Stimulated activated memory B cell treated with anti-CD40 and anti-IgM and Interleukin-4, amounts not matched to agents 10 μg/mL and 1 μg/mL and 100 μg/mL, for 72 hours (primary cell): ENCODE measurements around the gene FBXL17.
"Not testable (repeated sequence)": the region's sequence is repeated elsewhere in the genome, so short reads cannot be mapped to it uniquely, and the experiment has no call there.

Experiments used
- ATAC-seq: fragments of 150-1000 bp; cut with Tn5 transposase; 2 replicates; pipeline ENCODE4 v1.10.0; 2021
- H3K27ac Mint-ChIP-seq: one replicate; pipeline ENCODE4 v1.8.0; 2022; ENCODE audit warnings: mild to moderate bottlenecking, mixed read lengths
- H3K27me3 Mint-ChIP-seq: one replicate; pipeline ENCODE4 v1.8.0; 2022; ENCODE audit warnings: mixed read lengths
- H3K36me3 Mint-ChIP-seq: one replicate; pipeline ENCODE4 v1.8.0; 2022; ENCODE audit warnings: mixed read lengths
- H3K4me1 Mint-ChIP-seq: one replicate; pipeline ENCODE4 v1.8.0; 2022; ENCODE audit warnings: mixed read lengths
- H3K4me3 Mint-ChIP-seq: one replicate; pipeline ENCODE4 v1.8.0; 2022; ENCODE audit warnings: mild to moderate bottlenecking, moderate library complexity, mixed read lengths
- H3K9me3 Mint-ChIP-seq: one replicate; pipeline ENCODE4 v1.8.0; 2022; ENCODE audit warnings: mixed read lengths

FBXL17 gene

DNA sequence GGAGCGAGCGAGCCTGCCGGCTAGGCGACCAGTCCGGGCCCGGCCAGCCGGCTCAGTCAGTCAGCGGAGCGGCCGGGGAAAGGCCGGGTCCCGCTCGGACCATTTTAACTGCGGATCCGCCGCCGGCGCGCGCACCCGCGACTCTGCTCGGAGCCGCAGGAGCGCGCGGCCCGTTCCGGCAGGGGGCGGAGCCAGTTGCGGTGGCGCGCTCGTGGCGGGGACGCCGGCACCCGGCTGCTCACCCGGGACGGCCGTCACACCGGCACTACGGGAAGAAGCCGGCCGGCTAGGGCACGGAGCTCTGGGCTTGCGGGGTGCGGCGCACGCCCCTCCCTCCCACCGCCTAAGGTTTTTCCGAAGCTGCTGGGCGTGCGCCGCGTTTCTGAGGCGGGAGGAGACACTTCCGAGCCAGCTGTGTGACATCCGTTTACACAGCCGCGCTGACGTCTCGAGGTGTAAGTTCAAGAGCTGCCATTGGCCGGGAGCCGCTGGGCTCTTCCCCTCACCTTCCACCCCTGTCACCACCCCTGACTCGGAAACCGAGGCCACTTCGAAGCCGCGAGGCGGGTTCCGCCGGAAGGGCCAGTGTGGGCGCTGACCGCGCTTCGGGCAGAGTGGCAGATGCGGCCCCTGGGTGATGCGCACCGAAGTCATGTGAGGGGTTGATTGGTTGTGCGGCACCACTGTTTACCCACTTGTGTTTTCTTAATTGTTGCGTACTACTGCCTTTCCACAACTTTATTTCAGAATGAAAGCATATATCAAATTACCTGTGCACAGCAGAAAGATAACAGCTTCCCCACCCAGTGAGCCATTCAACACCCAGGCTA lies at the start of gene FBXL17:
FBXL17 (minus strand) TSS at position 145 of the 830 bp plus-strand sequence.
- Mint-ChIP-seq H3K27me3 (no peaks in the 10 kb centered on the region), H3K36me3 (peaks cover 12% of the 10 kb centered on the region), H3K4me3 (peak within 1 kb of the TSS; percentile 81), H3K9me3 (peaks cover 2% of the 10 kb centered on the region), H3K4me1 (peaks cover 46% of the 10 kb centered on the region), H3K27ac (peak within 1 kb of the TSS; percentile 89)
- peak; percentile 90 for ATAC-seq

GRCh38 chr5:108430931-108431608 lies 49.2 kb upstream of the FBXL17 start:
- Mint-ChIP-seq H3K4me1 (no peaks in the 10 kb centered on the region), H3K9me3 (no peaks in the 10 kb centered on the region), H3K27ac (no peak overlapping the region), H3K36me3 (no peaks in the 10 kb centered on the region), H3K4me3 (no peak overlapping the region), H3K27me3 (peaks cover 32% of the 10 kb centered on the region)
- no peak for ATAC-seq

DNA sequence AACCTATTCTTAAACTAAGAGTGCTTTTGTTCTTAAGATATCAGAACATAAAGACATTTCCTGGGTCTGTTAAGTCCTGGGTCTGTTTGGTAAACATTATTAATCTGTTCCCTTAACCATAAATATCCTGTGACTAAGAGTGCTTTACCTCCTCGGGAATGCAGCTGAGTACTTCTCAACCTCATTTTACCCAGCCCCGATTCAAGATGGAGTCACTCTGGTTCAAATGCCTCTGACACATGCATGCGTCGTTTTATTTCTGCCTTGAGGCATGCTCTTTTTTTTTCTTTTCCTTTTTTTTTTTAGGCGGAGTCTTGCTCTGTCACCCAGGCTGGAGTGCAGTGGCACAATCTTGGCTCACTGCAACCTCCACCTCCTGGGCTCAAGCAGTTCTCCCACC lies 39.8 kb upstream of the FBXL17 start:
- Mint-ChIP-seq H3K27ac (no peak overlapping the region), H3K4me3 (no peak overlapping the region), H3K36me3 (peaks cover 12% of the 10 kb centered on the region), H3K9me3 (peaks cover 13% of the 10 kb centered on the region), H3K4me1 (peaks cover 6% of the 10 kb centered on the region), H3K27me3 (peaks cover 33% of the 10 kb centered on the region)
- no peak for ATAC-seq

- Mint-ChIP-seq H3K27me3 (peaks cover 24% of the 10 kb centered on the region), H3K27ac (no peak overlapping the region), H3K4me1 (peaks cover 6% of the 10 kb centered on the region), H3K4me3 (no peak overlapping the region), H3K9me3 (peaks cover 13% of the 10 kb centered on the region), H3K36me3 (peaks cover 12% of the 10 kb centered on the region)
- no peak for ATAC-seq
These were observed 38.9 kb upstream of the FBXL17 start for GRCh38 chr5:108420755-108421154.

DNA sequence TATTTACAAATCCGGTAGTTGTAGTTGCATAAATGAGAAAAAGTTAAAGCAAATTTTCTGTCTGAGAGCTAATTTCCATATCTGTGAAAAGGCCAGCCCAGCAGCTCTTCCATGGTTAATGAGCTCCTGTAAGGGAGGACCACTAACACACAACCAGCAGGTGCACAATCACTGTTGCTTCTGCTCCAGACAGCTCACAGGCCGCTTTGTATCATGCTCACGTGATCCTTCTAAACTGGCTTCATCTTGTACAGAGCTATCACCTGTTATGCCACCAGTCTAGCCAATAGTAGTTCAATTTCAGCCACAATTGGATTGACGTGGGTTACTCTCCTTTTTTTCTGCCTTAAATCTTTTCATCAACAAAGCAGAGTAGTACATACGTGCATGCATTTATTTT lies 38.3 kb upstream of the FBXL17 start:
- Mint-ChIP-seq H3K27ac (no peak overlapping the region), H3K9me3 (peaks cover 13% of the 10 kb centered on the region), H3K4me1 (peaks cover 6% of the 10 kb centered on the region), H3K4me3 (no peak overlapping the region), H3K27me3 (peaks cover 18% of the 10 kb centered on the region), H3K36me3 (peaks cover 12% of the 10 kb centered on the region)
- no peak for ATAC-seq

- peaks cover 6% of the 10 kb centered on the region for H3K4me1 Mint-ChIP-seq
These were observed 36.3 kb upstream of the FBXL17 start for GRCh38 chr5:108418197-108418596.

GRCh38 chr5:108417166-108417670 lies 35.3 kb upstream of the FBXL17 start:
- H3K4me3 Mint-ChIP-seq = no peak overlapping the region
- no peak for ATAC-seq
- peaks cover 13% of the 10 kb centered on the region for H3K9me3 Mint-ChIP-seq
- H3K27ac Mint-ChIP-seq = no peak overlapping the region
- H3K27me3 Mint-ChIP-seq = peaks cover 16% of the 10 kb centered on the region
- peaks cover 6% of the 10 kb centered on the region for H3K4me1 Mint-ChIP-seq
- peaks cover 12% of the 10 kb centered on the region for H3K36me3 Mint-ChIP-seq

More at GRCh38 chr5:108418197-108418596, 36.3 kb upstream of the FBXL17 start:
- Mint-ChIP-seq H3K9me3 (peaks cover 13% of the 10 kb centered on the region), H3K36me3 (peaks cover 12% of the 10 kb centered on the region), H3K4me3 (no peak overlapping the region), H3K27ac (no peak overlapping the region), H3K27me3 (peaks cover 16% of the 10 kb centered on the region)
- ATAC-seq = no peak

GRCh38 chr5:108415726-108416125 lies 33.8 kb upstream of the FBXL17 start:
- Mint-ChIP-seq H3K27ac (no peak overlapping the region), H3K36me3 (peaks cover 12% of the 10 kb centered on the region), H3K9me3 (peaks cover 12% of the 10 kb centered on the region), H3K4me3 (no peak overlapping the region), H3K4me1 (peaks cover 6% of the 10 kb centered on the region), H3K27me3 (peaks cover 16% of the 10 kb centered on the region)
- ATAC-seq = no peak

- ATAC-seq = no peak
- H3K4me3 Mint-ChIP-seq = no peak overlapping the region
- no peaks in the 10 kb centered on the region for H3K4me1 Mint-ChIP-seq
- no peaks in the 10 kb centered on the region for H3K27me3 Mint-ChIP-seq
- H3K27ac Mint-ChIP-seq = no peak overlapping the region
- no peaks in the 10 kb centered on the region for H3K36me3 Mint-ChIP-seq
- H3K9me3 Mint-ChIP-seq = peaks cover 3% of the 10 kb centered on the region
These were observed 27.9 kb upstream of the FBXL17 start for GRCh38 chr5:108409786-108410185.

DNA sequence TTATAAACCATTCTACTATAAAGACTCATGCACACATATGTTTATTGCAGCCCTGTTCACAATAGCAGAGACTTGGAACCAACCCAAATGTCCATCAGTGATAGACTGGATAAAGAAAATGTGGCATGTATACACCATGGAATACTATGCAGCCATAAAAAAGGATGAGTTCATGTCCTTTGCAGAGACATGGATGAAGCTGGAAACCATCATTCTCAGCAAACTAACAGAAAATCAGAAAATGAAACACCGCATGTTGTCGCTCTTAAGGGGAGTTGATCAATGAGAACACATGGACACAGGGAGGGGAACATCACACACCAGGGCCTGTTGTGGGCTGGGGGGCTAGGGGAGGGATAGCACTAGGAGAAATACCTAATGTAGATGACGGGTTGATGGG lies 23.3 kb upstream of the FBXL17 start:
- not testable (repeated sequence) for H3K27ac Mint-ChIP-seq, H3K36me3 Mint-ChIP-seq, H3K4me3 Mint-ChIP-seq, ATAC-seq, H3K4me1 Mint-ChIP-seq, H3K9me3 Mint-ChIP-seq
- peaks cover 23% of the 10 kb centered on the region for H3K27me3 Mint-ChIP-seq

GRCh38 chr5:108398964-108399363 lies 17.1 kb upstream of the FBXL17 start:
- ATAC-seq = no peak
- Mint-ChIP-seq H3K4me3 (no peak overlapping the region), H3K27me3 (peaks cover 30% of the 10 kb centered on the region), H3K36me3 (no peaks in the 10 kb centered on the region), H3K9me3 (peaks cover 5% of the 10 kb centered on the region), H3K4me1 (peaks cover 5% of the 10 kb centered on the region), H3K27ac (no peak overlapping the region)

DNA sequence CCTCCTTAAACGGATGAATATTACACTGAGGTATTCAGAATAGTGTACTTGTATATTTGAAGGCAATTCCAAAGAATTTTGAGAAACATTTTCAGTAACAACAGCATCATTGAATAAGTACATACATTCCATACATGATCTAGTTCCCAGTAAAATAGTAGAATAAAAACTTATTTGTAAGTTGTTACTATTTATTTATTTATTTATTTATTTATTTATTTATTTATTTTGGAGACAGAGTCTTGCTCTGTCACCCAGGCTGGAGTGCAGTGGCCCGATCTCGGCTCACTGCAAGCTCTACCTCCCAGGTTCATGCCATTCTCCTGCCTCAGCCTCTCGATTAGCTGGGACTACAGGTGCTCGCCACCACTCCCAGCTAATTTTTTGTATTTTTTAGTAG lies 14.9 kb upstream of the FBXL17 start:
- not testable (repeated sequence) for H3K4me1 Mint-ChIP-seq, ATAC-seq, H3K27ac Mint-ChIP-seq, H3K36me3 Mint-ChIP-seq, H3K4me3 Mint-ChIP-seq, H3K9me3 Mint-ChIP-seq
- H3K27me3 Mint-ChIP-seq = peaks cover 22% of the 10 kb centered on the region

DNA sequence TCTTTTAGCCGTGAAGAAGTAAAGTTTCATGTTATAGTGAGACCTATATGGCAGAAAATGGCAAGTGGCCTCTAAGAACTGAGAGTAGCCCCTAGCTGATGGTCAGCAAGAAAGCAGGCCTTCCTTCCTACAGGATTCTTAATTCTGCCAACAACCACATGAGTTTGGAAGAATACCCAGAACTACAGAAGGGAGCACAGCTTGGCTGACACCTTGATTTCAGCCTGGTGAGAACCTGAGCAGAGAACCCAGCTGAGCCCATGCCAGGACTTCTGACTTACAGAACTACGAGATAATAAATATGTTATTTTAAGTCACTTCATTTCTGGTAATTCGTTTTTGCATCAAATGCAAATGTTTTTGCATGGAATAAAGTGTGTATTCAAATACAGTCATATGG lies 5.9 kb upstream of the FBXL17 start:
- no peaks in the 10 kb centered on the region for H3K27me3 Mint-ChIP-seq
- no peak for ATAC-seq
- H3K4me3 Mint-ChIP-seq = no peak overlapping the region
- H3K36me3 Mint-ChIP-seq = no peaks in the 10 kb centered on the region
- H3K9me3 Mint-ChIP-seq = no peaks in the 10 kb centered on the region
- peaks cover 27% of the 10 kb centered on the region for H3K4me1 Mint-ChIP-seq
- H3K27ac Mint-ChIP-seq = no peak overlapping the region

DNA sequence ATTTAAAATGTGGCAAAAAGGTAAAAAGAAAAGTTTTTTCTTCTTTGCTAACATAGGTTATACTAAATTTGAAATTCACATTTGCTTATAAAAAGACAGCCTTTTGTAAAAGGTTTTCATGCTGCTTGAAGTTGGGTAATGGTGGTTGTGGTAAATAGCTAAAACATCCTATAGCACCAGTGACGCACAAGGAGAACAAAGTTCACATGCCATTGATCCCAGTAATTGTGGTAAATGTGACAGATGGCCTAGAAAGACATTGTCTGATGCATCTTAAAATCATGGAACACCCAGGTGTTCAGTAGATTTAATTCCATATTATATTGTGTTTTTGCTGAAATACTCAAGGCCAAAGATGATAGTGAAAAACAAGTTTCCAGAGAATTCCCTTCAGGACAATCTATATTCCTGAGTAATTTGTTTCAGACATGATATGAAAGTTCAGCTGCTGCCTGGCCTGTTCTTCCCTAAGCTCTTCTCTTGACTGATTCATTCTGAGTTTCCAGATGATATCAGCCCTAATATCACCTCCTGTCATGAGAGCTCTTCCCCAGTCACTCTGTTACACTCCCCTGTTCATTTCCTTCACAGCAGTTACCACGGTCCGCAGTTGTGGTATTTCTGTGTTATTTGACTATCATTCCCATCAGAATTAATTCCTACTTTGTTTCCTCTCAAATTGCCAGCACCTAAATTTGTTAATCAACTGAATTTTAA lies 4.6 kb upstream of the FBXL17 start:
- Mint-ChIP-seq H3K9me3 (no peaks in the 10 kb centered on the region), H3K4me1 (peaks cover 28% of the 10 kb centered on the region), H3K4me3 (no peak overlapping the region), H3K27ac (no peak overlapping the region), H3K36me3 (no peaks in the 10 kb centered on the region), H3K27me3 (no peaks in the 10 kb centered on the region)
- ATAC-seq = no peak

DNA sequence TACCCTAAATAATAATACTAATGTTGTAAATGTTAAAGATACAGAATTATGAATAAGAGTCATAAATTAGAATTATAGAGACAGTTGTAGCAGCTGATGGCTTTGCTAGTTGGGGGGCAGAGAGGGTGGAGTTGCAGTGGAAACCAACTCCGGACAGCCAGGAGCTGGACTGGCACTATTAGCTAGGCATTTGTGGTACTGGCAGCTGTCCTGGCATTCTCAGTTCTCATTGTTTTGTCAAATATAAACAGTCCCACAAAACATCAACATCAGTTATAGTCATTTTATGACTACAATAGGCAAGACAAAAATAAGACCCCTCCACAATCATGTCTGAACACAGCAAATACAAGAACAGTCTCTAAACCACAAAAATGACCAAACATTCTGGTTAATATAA lies 2.8 kb upstream of the FBXL17 start:
- ATAC-seq = no peak
- H3K9me3 Mint-ChIP-seq = no peaks in the 10 kb centered on the region
- H3K4me3 Mint-ChIP-seq = no peak overlapping the region
- H3K27me3 Mint-ChIP-seq = no peaks in the 10 kb centered on the region
- H3K4me1 Mint-ChIP-seq = peaks cover 24% of the 10 kb centered on the region
- peak overlapping the region; percentile 20 for H3K27ac Mint-ChIP-seq
- H3K36me3 Mint-ChIP-seq = no peaks in the 10 kb centered on the region
